C4-2B (cell line): Measurements from ENCODE around the gene CDC26.
A peak's percentile ranks its signal among the peaks of the same experiment; 100 is the strongest.

Experiments used
- H3K27ac ChIP-seq: fragments of 450-650 bp; 2 replicates; pipeline ENCODE4 v1.5.1; 2017
- CTCF ChIP-seq: fragments of 450-650 bp; conservative IDR thresholded peaks from 2 replicates; pipeline ENCODE4 v1.5.1; 2017; ENCODE audit warnings: mild to moderate bottlenecking
- ZFX ChIP-seq: fragments of 450-650 bp; IDR thresholded peaks from 2 replicates; pipeline ENCODE4 v1.6.1; 2017

Gene CDC26

GRCh38 chr9:113267911-113268566 is 7.3 kb downstream of the CDC26 start:
- no peak overlapping the region for H3K27ac ChIP-seq
- TF ChIP-seq CTCF (no peak), ZFX (no peak)

- TF ChIP-seq CTCF, result no peak
- no peak for TF ChIP-seq ZFX
- H3K27ac ChIP-seq, result no peak overlapping the region
Observed at GRCh38 chr9:113266174-113266573, 9.2 kb downstream of the CDC26 start.

- H3K27ac ChIP-seq, result no peak overlapping the region
- TF ChIP-seq ZFX (no peak), CTCF (no peak)
Observed at GRCh38 chr9:113261917-113262671, 13.3 kb downstream of the CDC26 start.

- H3K27ac ChIP-seq, result peak overlapping the region; percentile 71; the same call in 1 of the 2 replicates
- TF ChIP-seq CTCF (no peak), ZFX (no peak)
Observed at GRCh38 chr9:113258282-113258681, 17.1 kb downstream of the CDC26 start.

GRCh38 chr9:113257863-113258262 is 17.5 kb downstream of the CDC26 start:
- H3K27ac ChIP-seq, result peak overlapping the region; percentile 48
- no peak for TF ChIP-seq ZFX
- TF ChIP-seq CTCF, result no peak

- TF ChIP-seq CTCF, result no peak
- no peak overlapping the region for H3K27ac ChIP-seq
Observed at GRCh38 chr9:113255438-113255837, 19.9 kb downstream of the CDC26 start.

- H3K27ac ChIP-seq, result no peak overlapping the region
- no peak for TF ChIP-seq CTCF
- no peak for TF ChIP-seq ZFX
Observed at GRCh38 chr9:113254991-113255390, 20.4 kb downstream of the CDC26 start.
